ENCODE results near the gene ZFAND6.

DNA sequence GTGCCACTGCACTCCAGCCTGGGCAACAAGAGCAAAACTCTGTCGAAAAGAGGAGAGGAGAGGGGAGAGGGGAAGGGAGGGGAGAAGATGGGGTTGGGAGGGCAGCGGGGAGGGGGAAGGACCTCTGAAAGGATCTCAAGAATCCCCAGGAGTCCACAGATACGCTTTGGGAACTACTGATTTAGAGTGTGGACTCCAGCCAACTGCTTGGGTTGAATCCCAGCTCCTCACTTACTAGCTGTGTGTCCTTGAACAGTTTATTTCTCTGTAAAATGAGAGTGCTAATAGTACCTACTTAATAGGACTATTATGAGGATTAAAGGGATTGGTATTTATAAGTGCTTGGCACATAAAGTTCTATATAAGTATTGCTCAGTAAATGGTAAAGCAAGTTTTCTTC is 48.3 kb downstream of the ZFAND6 start:
- TF ChIP-seq, protein P1, sequence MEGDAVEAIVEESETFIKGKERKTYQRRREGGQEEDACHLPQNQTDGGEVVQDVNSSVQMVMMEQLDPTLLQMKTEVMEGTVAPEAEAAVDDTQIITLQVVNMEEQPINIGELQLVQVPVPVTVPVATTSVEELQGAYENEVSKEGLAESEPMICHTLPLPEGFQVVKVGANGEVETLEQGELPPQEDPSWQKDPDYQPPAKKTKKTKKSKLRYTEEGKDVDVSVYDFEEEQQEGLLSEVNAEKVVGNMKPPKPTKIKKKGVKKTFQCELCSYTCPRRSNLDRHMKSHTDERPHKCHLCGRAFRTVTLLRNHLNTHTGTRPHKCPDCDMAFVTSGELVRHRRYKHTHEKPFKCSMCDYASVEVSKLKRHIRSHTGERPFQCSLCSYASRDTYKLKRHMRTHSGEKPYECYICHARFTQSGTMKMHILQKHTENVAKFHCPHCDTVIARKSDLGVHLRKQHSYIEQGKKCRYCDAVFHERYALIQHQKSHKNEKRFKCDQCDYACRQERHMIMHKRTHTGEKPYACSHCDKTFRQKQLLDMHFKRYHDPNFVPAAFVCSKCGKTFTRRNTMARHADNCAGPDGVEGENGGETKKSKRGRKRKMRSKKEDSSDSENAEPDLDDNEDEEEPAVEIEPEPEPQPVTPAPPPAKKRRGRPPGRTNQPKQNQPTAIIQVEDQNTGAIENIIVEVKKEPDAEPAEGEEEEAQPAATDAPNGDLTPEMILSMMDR (IDR thresholded peaks at IDR 0.05), result no peak
- TF ChIP-seq POLR2A (IDR thresholded peaks at IDR 0.05), result no peak

Measured in thyroid gland (tissue), 4 donors.